Osteocyte (in vitro differentiated cells): ENCODE data around the gene MAP3K4. TPM values are rescaled to one million over a fixed set of nuclear protein-coding genes. Genes with fewer than 3 reads are reported as not detected.

Experiments used
- DNase-seq: peaks from one replicate; pipeline ENCODE4 v3.0.0; 2021; ENCODE audit warnings: mixed read lengths; ENCODE audit not compliant: unreplicated experiment; ENCODE audit errors: extremely low spot score
- H3K27ac Mint-ChIP-seq: one replicate; pipeline ENCODE4 v1.8.0; 2021; ENCODE audit warnings: mild to moderate bottlenecking, mixed read lengths; ENCODE audit not compliant: unreplicated experiment
- H3K27me3 Mint-ChIP-seq: one replicate; pipeline ENCODE4 v1.8.0; 2021; ENCODE audit warnings: mixed read lengths; ENCODE audit not compliant: unreplicated experiment
- H3K36me3 Mint-ChIP-seq: one replicate; pipeline ENCODE4 v1.8.0; 2021; ENCODE audit warnings: mixed read lengths; ENCODE audit not compliant: unreplicated experiment
- H3K4me1 Mint-ChIP-seq: one replicate; pipeline ENCODE4 v1.8.0; 2021; ENCODE audit warnings: mixed read lengths; ENCODE audit not compliant: unreplicated experiment
- H3K4me3 Mint-ChIP-seq: one replicate; pipeline ENCODE4 v1.8.0; 2021; ENCODE audit warnings: mild to moderate bottlenecking, moderate library complexity, mixed read lengths; ENCODE audit not compliant: unreplicated experiment
- H3K9me3 Mint-ChIP-seq: one replicate; pipeline ENCODE4 v1.8.0; 2021; ENCODE audit warnings: mixed read lengths; ENCODE audit not compliant: unreplicated experiment
- total RNA-seq: library from RNA; stranded (reverse); gene quantifications from 2 replicates; pipeline ENCODE4 v1.2.1, GENCODE V29; 2021
- TF ChIP-seq, protein P1 (sequence below): fragments of 200-600 bp; sonication (generic); IDR thresholded peaks from 2 replicates; pipeline ENCODE4 v1.5.0; 2021; ENCODE audit warnings: antibody characterized with exemption, mild to moderate bottlenecking, moderate library complexity

The MAP3K4 gene
- total RNA-seq, 1 donor from 2014 or later, result 20.7 TPM

- no peaks in the 10 kb centered on the region for H3K27me3 Mint-ChIP-seq
- no peaks in the 10 kb centered on the region for H3K9me3 Mint-ChIP-seq
- no peak overlapping the region for H3K4me3 Mint-ChIP-seq
- TF ChIP-seq, protein P1, sequence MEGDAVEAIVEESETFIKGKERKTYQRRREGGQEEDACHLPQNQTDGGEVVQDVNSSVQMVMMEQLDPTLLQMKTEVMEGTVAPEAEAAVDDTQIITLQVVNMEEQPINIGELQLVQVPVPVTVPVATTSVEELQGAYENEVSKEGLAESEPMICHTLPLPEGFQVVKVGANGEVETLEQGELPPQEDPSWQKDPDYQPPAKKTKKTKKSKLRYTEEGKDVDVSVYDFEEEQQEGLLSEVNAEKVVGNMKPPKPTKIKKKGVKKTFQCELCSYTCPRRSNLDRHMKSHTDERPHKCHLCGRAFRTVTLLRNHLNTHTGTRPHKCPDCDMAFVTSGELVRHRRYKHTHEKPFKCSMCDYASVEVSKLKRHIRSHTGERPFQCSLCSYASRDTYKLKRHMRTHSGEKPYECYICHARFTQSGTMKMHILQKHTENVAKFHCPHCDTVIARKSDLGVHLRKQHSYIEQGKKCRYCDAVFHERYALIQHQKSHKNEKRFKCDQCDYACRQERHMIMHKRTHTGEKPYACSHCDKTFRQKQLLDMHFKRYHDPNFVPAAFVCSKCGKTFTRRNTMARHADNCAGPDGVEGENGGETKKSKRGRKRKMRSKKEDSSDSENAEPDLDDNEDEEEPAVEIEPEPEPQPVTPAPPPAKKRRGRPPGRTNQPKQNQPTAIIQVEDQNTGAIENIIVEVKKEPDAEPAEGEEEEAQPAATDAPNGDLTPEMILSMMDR, result no peak
- peaks cover 47% of the 10 kb centered on the region for H3K36me3 Mint-ChIP-seq
- DNase-seq, result no peak
- no peak overlapping the region for H3K27ac Mint-ChIP-seq
- H3K4me1 Mint-ChIP-seq, result peaks cover 13% of the 10 kb centered on the region
Measured at GRCh38 chr6:161104966-161105365, 113.4 kb downstream of the MAP3K4 start.

GRCh38 chr6:161105408-161105807 is 113.8 kb downstream of the MAP3K4 start:
- Mint-ChIP-seq H3K4me3 (no peak overlapping the region), H3K9me3 (no peaks in the 10 kb centered on the region), H3K36me3 (peaks cover 51% of the 10 kb centered on the region), H3K27ac (no peak overlapping the region), H3K27me3 (no peaks in the 10 kb centered on the region), H3K4me1 (peaks cover 13% of the 10 kb centered on the region)
- TF ChIP-seq, protein P1, result no peak
- no peak for DNase-seq

DNA sequence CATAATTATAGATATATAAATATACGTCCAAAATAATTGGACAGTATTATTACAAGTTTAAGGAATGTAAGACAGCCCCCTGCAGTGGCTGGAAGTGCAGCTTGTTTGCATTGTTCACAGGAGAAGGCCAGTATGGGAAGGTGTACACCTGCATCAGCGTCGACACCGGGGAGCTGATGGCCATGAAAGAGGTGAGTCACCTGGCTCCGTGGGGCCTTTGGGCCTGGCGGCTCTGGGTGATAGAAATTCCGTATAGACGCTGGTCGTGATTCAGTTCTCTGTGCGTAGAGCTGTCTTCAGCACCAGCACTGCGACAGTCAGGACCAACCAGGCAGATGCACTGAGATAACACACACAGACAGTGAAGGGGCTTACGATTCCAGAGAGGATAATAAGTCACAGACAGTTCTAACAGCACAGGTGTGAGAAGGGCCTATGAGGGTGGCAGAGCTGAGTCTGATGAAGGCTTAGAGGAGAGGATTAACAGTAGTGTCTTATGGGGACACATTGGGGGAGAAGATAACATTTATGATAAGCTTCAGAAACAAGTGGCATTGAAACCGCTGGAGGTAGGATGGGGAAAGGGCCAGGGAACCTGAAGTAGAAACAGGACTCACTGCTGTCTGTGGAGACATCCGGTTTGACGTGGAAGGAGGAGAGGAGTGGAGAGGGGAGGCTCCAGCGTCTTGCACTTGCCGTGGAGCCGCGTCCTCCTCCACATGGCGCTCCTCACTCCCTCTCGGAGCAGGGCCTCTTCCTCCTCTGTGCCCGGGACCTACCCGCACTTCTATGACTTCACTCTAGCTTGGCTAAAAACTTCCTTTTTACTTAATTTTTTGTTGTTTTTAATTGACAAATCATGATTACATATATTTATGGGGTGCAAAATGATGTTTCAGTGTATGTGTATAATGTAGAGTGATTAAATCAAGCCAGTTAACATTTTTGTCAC is 116.5 kb downstream of the MAP3K4 start:
- DNase-seq, result no peak
- TF ChIP-seq, protein P1, result no peak
- peaks cover 67% of the 10 kb centered on the region for H3K36me3 Mint-ChIP-seq
- H3K27me3 Mint-ChIP-seq, result no peaks in the 10 kb centered on the region
- H3K27ac Mint-ChIP-seq, result no peak overlapping the region
- H3K4me3 Mint-ChIP-seq, result no peak overlapping the region
- peaks cover 13% of the 10 kb centered on the region for H3K4me1 Mint-ChIP-seq
- no peaks in the 10 kb centered on the region for H3K9me3 Mint-ChIP-seq

DNA sequence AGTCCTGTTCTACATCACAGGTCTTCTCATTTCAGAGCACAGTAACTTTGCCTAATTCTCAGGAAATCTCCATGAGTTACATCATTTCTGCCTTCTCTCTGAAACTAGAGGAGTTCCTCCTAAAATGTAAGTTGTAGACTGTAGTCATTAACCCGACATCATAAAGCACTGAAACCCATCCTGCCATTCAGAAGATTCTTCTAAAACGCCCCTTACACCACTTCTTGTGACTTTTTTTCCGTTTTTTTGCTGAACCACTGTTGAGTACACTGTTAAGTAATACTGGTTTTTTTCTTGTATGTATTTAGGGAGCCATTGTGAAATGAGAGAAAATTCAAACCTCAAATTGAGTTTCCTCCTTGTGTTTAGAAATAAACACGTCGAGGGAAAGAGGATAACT is 117.3 kb downstream of the MAP3K4 start:
- peaks cover 13% of the 10 kb centered on the region for H3K4me1 Mint-ChIP-seq
- no peak overlapping the region for H3K27ac Mint-ChIP-seq
- DNase-seq, result no peak
- H3K4me3 Mint-ChIP-seq, result no peak overlapping the region
- no peaks in the 10 kb centered on the region for H3K9me3 Mint-ChIP-seq
- H3K27me3 Mint-ChIP-seq, result no peaks in the 10 kb centered on the region
- peaks cover 60% of the 10 kb centered on the region for H3K36me3 Mint-ChIP-seq
- TF ChIP-seq, protein P1, result no peak

- TF ChIP-seq, protein P1, result no peak
- Mint-ChIP-seq H3K36me3 (peaks cover 59% of the 10 kb centered on the region), H3K27me3 (no peaks in the 10 kb centered on the region), H3K27ac (no peak overlapping the region), H3K9me3 (no peaks in the 10 kb centered on the region), H3K4me1 (peaks cover 13% of the 10 kb centered on the region), H3K4me3 (no peak overlapping the region)
- DNase-seq, result no peak
Measured at GRCh38 chr6:161109366-161109765, 117.8 kb downstream of the MAP3K4 start.
